ENCODE results near the gene IGSF23. TPM values are rescaled to one million over a fixed set of nuclear protein-coding genes. Genes with fewer than 3 reads are reported as not detected.
"Not testable (repeated sequence)": the region's sequence is repeated elsewhere in the genome, so short reads cannot be mapped to it uniquely, and the experiment has no call there.

IGSF23 gene
- total RNA-seq, 6 experiments from 2014 or later = not detected

DNA sequence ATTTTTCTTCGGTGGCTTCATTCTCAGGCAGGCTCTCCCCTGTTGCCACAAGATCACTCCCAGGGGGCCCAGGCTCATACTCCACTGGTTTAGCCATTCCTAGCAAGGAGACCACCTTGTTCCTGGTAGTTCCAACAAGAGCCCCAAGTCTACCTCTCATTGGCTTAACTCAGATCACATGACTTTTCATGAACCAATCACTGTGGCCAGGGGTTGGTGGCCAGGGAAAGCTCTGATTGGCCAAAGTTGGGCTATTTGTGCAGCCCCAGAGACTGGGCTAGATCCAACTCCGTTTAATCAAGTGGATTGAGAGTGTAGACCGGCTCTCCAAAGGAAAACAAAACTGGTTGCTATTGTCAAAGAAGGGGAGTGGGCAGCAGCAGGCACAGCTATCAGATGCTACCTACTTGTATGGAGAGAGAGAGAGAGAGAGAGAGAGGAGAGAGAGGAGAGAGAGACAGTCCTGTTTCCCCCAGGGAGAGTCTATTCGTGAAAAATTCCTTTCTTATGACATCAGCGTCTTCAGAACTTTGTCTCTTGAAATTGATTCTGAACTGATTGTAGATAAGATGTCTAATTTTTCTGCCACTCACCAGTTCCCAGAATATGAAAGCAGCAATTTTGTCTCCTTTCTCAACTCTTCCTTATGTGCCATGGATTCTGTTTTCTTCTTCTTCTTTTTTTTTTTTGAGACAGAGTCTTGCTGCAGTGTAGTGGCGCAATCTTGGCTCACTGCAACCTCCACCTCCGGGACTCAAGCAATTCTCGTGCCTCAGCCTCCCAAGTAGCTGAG lies 63.9 kb downstream of the IGSF23 start:
- Mint-ChIP-seq H3K27ac (peak overlapping the region; percentile 54), H3K27me3 (ENCODE audit: insufficient read depth) (peaks cover 10% of the 10 kb centered on the region), H3K4me1 (ENCODE audit: low read depth) (peaks cover 10% of the 10 kb centered on the region), H3K36me3 (ENCODE audit: low read depth) (no peaks in the 10 kb centered on the region; the same call in 1 of the 2 replicates), H3K9me3 (no peaks in the 10 kb centered on the region), H3K4me3 (peak overlapping the region; percentile 8; the same call in 1 of the 2 replicates)
- TF ChIP-seq, protein P1, sequence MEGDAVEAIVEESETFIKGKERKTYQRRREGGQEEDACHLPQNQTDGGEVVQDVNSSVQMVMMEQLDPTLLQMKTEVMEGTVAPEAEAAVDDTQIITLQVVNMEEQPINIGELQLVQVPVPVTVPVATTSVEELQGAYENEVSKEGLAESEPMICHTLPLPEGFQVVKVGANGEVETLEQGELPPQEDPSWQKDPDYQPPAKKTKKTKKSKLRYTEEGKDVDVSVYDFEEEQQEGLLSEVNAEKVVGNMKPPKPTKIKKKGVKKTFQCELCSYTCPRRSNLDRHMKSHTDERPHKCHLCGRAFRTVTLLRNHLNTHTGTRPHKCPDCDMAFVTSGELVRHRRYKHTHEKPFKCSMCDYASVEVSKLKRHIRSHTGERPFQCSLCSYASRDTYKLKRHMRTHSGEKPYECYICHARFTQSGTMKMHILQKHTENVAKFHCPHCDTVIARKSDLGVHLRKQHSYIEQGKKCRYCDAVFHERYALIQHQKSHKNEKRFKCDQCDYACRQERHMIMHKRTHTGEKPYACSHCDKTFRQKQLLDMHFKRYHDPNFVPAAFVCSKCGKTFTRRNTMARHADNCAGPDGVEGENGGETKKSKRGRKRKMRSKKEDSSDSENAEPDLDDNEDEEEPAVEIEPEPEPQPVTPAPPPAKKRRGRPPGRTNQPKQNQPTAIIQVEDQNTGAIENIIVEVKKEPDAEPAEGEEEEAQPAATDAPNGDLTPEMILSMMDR (IDR thresholded peaks at IDR 0.05) = no peak
- peak; percentile 65 for DNase-seq

DNA sequence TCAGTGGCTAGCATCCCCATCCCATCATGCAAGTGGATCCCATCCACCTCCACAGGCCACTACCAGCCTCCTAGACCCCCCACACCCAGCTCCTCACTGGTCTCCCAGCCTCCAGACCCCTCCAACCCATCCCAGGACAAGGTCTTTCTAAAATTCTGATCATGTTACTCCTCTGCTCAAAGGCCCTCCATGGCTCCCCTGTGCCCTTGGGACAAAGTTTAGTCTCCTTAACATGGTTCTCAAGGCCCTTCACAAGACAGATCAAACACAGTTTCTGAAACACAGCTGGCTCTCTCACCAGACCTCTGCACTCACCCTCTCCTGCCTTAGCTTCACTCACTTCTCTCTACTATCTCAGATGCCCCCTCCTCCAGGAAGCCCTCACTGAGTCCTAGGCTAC lies 67.2 kb downstream of the IGSF23 start:
- H3K4me3 Mint-ChIP-seq = no peak overlapping the region
- no peak for DNase-seq
- no peak overlapping the region for H3K27ac Mint-ChIP-seq
- H3K4me1 Mint-ChIP-seq (ENCODE audit: low read depth) = peaks cover 27% of the 10 kb centered on the region
- peaks cover 4% of the 10 kb centered on the region; the same call in 1 of the 2 replicates for H3K9me3 Mint-ChIP-seq
- H3K27me3 Mint-ChIP-seq (ENCODE audit: insufficient read depth) = no peaks in the 10 kb centered on the region; the same call in 1 of the 2 replicates
- TF ChIP-seq, protein P1 (IDR thresholded peaks at IDR 0.05) = no peak
- H3K36me3 Mint-ChIP-seq (ENCODE audit: low read depth) = no peaks in the 10 kb centered on the region

DNA sequence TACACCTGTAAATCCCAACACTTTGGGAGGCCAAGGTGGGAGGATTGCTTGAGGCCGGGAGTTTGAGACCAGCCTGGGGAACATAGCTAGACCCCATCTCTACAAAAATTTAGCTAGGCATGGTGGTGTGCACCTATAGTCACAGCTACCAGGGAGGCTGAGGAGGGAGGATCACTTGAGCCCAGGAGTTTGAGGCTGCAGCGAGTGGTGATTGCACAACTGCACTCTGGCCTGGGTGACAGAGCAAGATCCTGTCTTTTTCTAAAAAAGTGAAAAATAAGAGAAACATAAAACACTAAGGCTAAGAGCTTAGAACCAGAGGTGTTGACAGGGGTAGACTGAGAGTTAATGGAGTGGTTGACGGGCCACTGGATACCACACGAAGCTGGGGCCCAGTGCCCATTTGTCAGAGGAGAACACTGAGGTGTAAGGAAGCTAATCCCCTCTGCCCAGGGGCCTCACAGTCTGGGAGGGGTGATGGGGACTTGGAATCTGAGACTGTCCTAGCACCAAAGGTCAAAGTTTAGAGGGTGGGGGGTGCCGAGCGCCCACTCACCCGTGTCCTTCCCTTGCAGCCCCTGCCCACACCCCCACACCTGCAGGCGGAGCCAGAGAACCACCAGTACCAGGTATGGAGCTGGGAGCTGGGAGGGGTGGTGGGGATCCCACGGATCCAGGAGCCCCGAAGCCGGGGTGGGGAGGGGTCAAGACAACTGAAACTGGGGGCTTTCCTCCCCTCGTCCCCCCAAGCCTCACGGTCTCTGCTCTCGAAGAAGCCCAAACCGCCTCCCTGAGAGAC lies 68.8 kb downstream of the IGSF23 start:
- H3K4me1 Mint-ChIP-seq (ENCODE audit: low read depth) = peaks cover 38% of the 10 kb centered on the region
- H3K27me3 Mint-ChIP-seq (ENCODE audit: insufficient read depth) = peaks cover 4% of the 10 kb centered on the region; the same call in 1 of the 2 replicates
- H3K36me3 Mint-ChIP-seq (ENCODE audit: low read depth) = no peaks in the 10 kb centered on the region
- no peak overlapping the region for H3K4me3 Mint-ChIP-seq
- no peak for DNase-seq
- TF ChIP-seq, protein P1 (IDR thresholded peaks at IDR 0.05) = no peak
- no peak overlapping the region for H3K27ac Mint-ChIP-seq
- H3K9me3 Mint-ChIP-seq = peaks cover 4% of the 10 kb centered on the region; the same call in 1 of the 2 replicates

DNA sequence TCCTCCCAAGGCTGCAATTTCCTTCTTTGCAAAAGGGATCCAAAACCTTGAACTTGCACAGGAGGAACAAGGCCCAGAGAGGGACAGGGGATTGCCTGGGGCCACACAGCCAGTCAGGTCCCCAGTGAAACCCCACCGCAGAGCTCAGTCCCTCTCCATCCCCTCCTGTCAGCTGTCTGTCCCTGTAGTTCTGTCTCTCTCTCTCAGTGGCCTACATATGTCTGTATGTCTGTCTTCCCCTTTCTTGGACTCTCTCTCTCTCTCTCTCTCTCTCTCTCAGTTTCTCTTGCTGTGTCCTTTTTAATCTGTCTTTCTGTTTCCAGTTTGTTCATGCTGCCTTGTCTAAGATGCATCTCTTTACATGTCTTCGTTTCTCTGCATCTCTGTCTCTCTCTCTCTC lies 69.4 kb downstream of the IGSF23 start:
- H3K4me1 Mint-ChIP-seq (ENCODE audit: low read depth) = peaks cover 32% of the 10 kb centered on the region
- peaks cover 4% of the 10 kb centered on the region; the same call in 1 of the 2 replicates for H3K27me3 Mint-ChIP-seq (ENCODE audit: insufficient read depth)
- peaks cover 4% of the 10 kb centered on the region; the same call in 1 of the 2 replicates for H3K9me3 Mint-ChIP-seq
- no peak overlapping the region for H3K4me3 Mint-ChIP-seq
- H3K36me3 Mint-ChIP-seq (ENCODE audit: low read depth) = no peaks in the 10 kb centered on the region
- H3K27ac Mint-ChIP-seq = no peak overlapping the region; the same call in 1 of the 2 replicates
- no peak for DNase-seq
- TF ChIP-seq, protein P1 (IDR thresholded peaks at IDR 0.05) = no peak

DNA sequence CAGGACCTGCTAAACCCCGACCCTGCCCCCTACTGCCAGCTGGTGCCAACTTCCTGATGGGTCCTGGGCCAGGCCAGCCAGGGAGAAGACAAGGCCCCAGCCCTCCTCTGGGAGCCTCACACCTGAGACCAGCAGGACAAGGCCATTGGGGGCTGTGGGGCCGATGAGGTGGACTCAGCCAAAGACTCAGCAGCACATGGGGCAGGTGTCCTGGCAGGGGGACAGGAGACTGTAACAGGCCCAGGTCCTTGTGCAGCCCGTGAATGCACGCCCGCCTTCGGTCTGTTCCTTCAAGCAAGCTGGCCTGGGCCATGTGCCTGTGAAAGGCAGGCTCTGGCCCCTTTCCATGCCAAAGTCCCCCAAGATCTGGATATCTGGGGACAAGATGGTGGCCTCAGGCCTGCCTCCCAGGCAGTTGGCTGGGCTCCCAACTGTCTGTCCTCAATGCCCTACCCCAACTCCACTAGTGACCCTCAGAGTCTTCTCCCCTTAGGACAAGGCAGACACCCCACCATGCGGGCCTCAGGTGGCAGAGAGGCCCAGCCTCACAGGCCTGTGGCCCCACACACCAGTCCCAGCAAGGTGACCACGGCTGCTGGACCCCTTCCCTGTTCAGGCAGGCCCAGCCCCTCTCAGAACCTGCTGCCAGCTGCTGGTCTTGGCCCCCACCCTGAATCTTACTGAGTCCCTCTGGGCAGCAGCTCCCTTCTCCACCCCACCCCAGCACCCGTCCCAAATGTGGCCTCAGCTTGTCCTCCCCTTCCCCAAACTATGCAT lies 70.3 kb downstream of the IGSF23 start:
- TF ChIP-seq, protein P1 (IDR thresholded peaks at IDR 0.05) = no peak
- peaks cover 4% of the 10 kb centered on the region; the same call in 1 of the 2 replicates for H3K27me3 Mint-ChIP-seq (ENCODE audit: insufficient read depth)
- DNase-seq = no peak
- H3K36me3 Mint-ChIP-seq (ENCODE audit: low read depth) = no peaks in the 10 kb centered on the region
- H3K4me1 Mint-ChIP-seq (ENCODE audit: low read depth) = peaks cover 32% of the 10 kb centered on the region
- peaks cover 4% of the 10 kb centered on the region; the same call in 1 of the 2 replicates for H3K9me3 Mint-ChIP-seq
- H3K4me3 Mint-ChIP-seq = no peak overlapping the region
- H3K27ac Mint-ChIP-seq = no peak overlapping the region; the same call in 1 of the 2 replicates

DNA sequence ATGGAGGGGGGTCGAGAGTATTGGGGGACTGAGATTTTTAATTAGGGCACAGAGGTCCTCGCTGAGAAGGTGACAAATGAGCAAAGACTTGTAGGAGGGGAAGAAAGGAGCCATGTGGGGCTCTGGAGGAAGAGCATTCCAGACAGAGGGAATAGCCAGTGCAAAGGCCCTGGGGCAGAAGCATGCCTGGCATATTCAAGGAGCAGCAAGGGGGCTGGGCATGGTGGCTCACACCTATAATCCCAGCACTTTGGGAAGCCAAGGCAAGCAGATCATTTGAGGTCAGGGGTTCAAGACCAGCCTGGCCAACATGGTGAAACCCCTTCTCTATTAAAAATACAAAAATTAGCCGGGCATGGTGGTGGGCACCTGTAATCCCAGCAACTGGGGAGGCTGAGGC lies 71.0 kb downstream of the IGSF23 start:
- Mint-ChIP-seq H3K27ac (peak overlapping the region; percentile 81), H3K4me1 (ENCODE audit: low read depth) (peaks cover 39% of the 10 kb centered on the region)
- H3K27me3 Mint-ChIP-seq (ENCODE audit: insufficient read depth); H3K9me3 Mint-ChIP-seq; H3K4me3 Mint-ChIP-seq; H3K36me3 Mint-ChIP-seq (ENCODE audit: low read depth); DNase-seq: not testable (repeated sequence)
